B cell (primary cell): ENCODE results near the gene IBA57. TPM values are rescaled to one million over a fixed set of nuclear protein-coding genes. Genes with fewer than 3 reads are reported as not detected.

ENCODE experiments used
- ATAC-seq: fragments of 200-7000 bp; cut with Tn5 transposase; one replicate; pipeline ENCODE4 v1.10.0; 2021; ENCODE audit warnings: low read depth, mild to moderate bottlenecking, moderate number of reproducible peaks, moderate library complexity
- CTCF ChIA-PET: fragments of 350-600 bp; sonication (Branson Sonifier 250); formaldehyde crosslinking; loops from one replicate; lab custom pipeline; 2021; ENCODE audit warnings: antibody characterized with exemption, inconsistent platforms; lab: Charles Lee
- POLR2A ChIA-PET: fragments of 350-600 bp; sonication (Branson Sonifier 250); formaldehyde crosslinking; loops from one replicate; lab custom pipeline; 2021; ENCODE audit warnings: antibody characterized with exemption; lab: Charles Lee
- DNase-seq: peaks from one replicate; pipeline ENCODE4 v3.0.0; 2013
- H2AFZ ChIP-seq: 2 replicates; pipeline ENCODE4 v1.6.1; 2012; ENCODE audit warnings: mild to moderate bottlenecking, low read depth, low read length; ENCODE audit not compliant: insufficient read depth, poor library complexity, severe bottlenecking
- H3K27ac ChIP-seq, 2 donors: 1 replicate in 1 of 2; 2 replicates in 1 of 2; pipeline ENCODE4 v1.5.1; 2012 to 2013; ENCODE audit warnings: low read length in 2 of 2, mild to moderate bottlenecking in 2 of 2, moderate library complexity in 1 of 2
- H3K27me3 ChIP-seq, 4 experiments: fragments of 200-600 bp in 1 of 4; sonication (generic) in 1 of 4; replicated peaks in 1 of 4; 1 replicate in 2 of 4; 2 replicates in 2 of 4; pipeline versions ENCODE4 v1.6.1 to v1.7.0; 2013 to 2016; ENCODE audit warnings: low read length in 3 of 4, mild to moderate bottlenecking in 2 of 4, mixed read lengths in 1 of 4, moderate library complexity in 1 of 4; ENCODE audit not compliant: insufficient read depth in 4 of 4, control insufficient read depth in 3 of 4; ENCODE audit errors: control extremely low read depth in 1 of 4
- H3K36me3 ChIP-seq, 2 experiments: replicated peaks in 1 of 2; 1 replicate in 1 of 2; 2 replicates in 1 of 2; pipeline versions ENCODE4 v1.6.1 to v1.7.1; 2013; ENCODE audit warnings: low read length in 1 of 2; ENCODE audit not compliant: insufficient read depth in 2 of 2, control insufficient read depth in 1 of 2; ENCODE audit errors: control extremely low read depth in 1 of 2, extremely low read depth in 1 of 2
- H3K4me1 ChIP-seq, 2 donors: fragments of 200-600 bp in 1 of 2; sonication (generic) in 1 of 2; 1 replicate in 1 of 2; 2 replicates in 1 of 2; pipeline versions ENCODE4 v1.5.1 to v1.6.1; 2013 to 2017; ENCODE audit warnings: low read length in 2 of 2; ENCODE audit not compliant: control insufficient read depth in 2 of 2, insufficient read depth in 2 of 2
- H3K4me2 ChIP-seq: replicated peaks from 2 replicates; pipeline ENCODE3; 2012; ENCODE audit warnings: mild to moderate bottlenecking, low read depth, low read length; ENCODE audit not compliant: poor library complexity, severe bottlenecking
- H3K4me3 ChIP-seq, 5 experiments: fragments of 200-600 bp in 1 of 5; sonication (generic) in 1 of 5; 1 replicate in 3 of 5; 2 replicates in 2 of 5; pipeline versions ENCODE4 v1.5.1 to v1.7.0; 2011 to 2016; ENCODE audit warnings: low read length in 4 of 5, mild to moderate bottlenecking in 4 of 5, low read depth in 2 of 5, control low read depth in 1 of 5, moderate library complexity in 1 of 5; ENCODE audit not compliant: insufficient read depth in 1 of 5; ENCODE audit errors: control extremely low read depth in 1 of 5, extremely low read depth in 1 of 5
- H3K79me2 ChIP-seq: fragments of 200-600 bp; sonication (generic); one replicate; pipeline ENCODE4 v1.6.0; 2016; ENCODE audit warnings: low read length; ENCODE audit not compliant: control insufficient read depth, insufficient read depth
- H3K9ac ChIP-seq: fragments of 200-600 bp; sonication (generic); 2 replicates; pipeline ENCODE4 v1.6.1; 2017; ENCODE audit warnings: mild to moderate bottlenecking, low read length, moderate library complexity
- H3K9me3 ChIP-seq, 3 donors: one replicate each; pipeline versions ENCODE4 v1.6.1 to v1.7.1; 2013; ENCODE audit warnings: low read length in 2 of 3; ENCODE audit not compliant: control insufficient read depth in 2 of 3, insufficient read depth in 1 of 3; ENCODE audit errors: control extremely low read depth in 1 of 3
- H4K20me1 ChIP-seq: 2 replicates; pipeline ENCODE4 v1.6.0; 2012; ENCODE audit warnings: mild to moderate bottlenecking, low read length; ENCODE audit not compliant: insufficient read depth, control insufficient read depth, poor library complexity, severe bottlenecking
- H3K27ac Mint-ChIP-seq: one replicate; pipeline ENCODE4 v1.8.0; 2021; ENCODE audit warnings: mixed read lengths
- H3K27me3 Mint-ChIP-seq: one replicate; pipeline ENCODE4 v1.8.0; 2021; ENCODE audit warnings: mixed read lengths
- H3K4me1 Mint-ChIP-seq: one replicate; pipeline ENCODE4 v1.8.0; 2021; ENCODE audit warnings: mixed read lengths
- H3K4me3 Mint-ChIP-seq: one replicate; pipeline ENCODE4 v1.8.0; 2021; ENCODE audit warnings: mixed read lengths
- H3K9me3 Mint-ChIP-seq: one replicate; pipeline ENCODE4 v1.8.0; 2022; ENCODE audit warnings: mixed read lengths; ENCODE audit not compliant: insufficient read depth
- EZH2 ChIP-seq: IDR thresholded peaks from 2 replicates; pipeline ENCODE4 v1.6.1; 2012; ENCODE audit warnings: borderline replicate concordance, low read depth, mild to moderate bottlenecking, moderate library complexity, low read length; ENCODE audit not compliant: insufficient read depth, poor library complexity, severe bottlenecking
- WGBS: methylation state at CpG from one replicate; pipeline ENCODE4 v1.1.5; 2013; ENCODE audit warnings: missing lambda C conversion rate; ENCODE audit not compliant: insufficient coverage; 5-methylcytosine and 5-hydroxymethylcytosine counted together
- intact Hi-C: fragments of 100-400 bp; cut with micrococcal nuclease; formaldehyde crosslinking; loops from one replicate; pipeline ENCODE4 v1.10.0; 2022
- polyA plus RNA-seq: library from polyadenylated mRNA; depleted of rRNA; stranded (reverse); fragments of >200 nt; gene quantifications from 2 replicates; pipeline ENCODE4 v1.2.3, GENCODE V29; 2012
- total RNA-seq, 2 donors: library from RNA; stranded (reverse); fragments of 120-200 nt in 1 of 2; gene quantifications; 1 replicate in 1 of 2; 2 replicates in 1 of 2; pipeline versions ENCODE4 v1.2.3 to v1.2.4, GENCODE V29; 2013 to 2022
- TF ChIP-seq, protein P1 (sequence below): fragments of 200-600 bp; IDR thresholded peaks from one replicate; pipeline ENCODE4 v1.8.0; 2022; ENCODE audit warnings: antibody characterized with exemption, mild to moderate bottlenecking

IBA57 gene
- total and polyA plus RNA-seq, 2 donors (not counting 1 experiment from before 2014, with no cell fraction given), result 5.2 to 12.8 TPM

- Histone ChIP-seq H3K9me3 (peaks cover 0 to 12% (median 0%) of the 10 kb centered on the region in 3 donors), H3K4me2 (no peak overlapping the region), H2AFZ (no peak overlapping the region), H3K27me3 (no peaks in the 10 kb centered on the region), H3K27ac (no peak overlapping the region), H4K20me1 (peaks cover 33% of the 10 kb centered on the region), H3K4me3 (no peak overlapping the region), H3K4me1 (peaks cover 8 to 10% of the 10 kb centered on the region in 2 donors), H3K79me2 (peaks cover 81% of the 10 kb centered on the region), H3K36me3 (peaks cover 0 to 10% of the 10 kb centered on the region in 2 experiments), H3K9ac (no peak overlapping the region)
- ATAC-seq, result no peak
- intact Hi-C loops, result no loop called here
- H3K27ac Mint-ChIP-seq, result no peak overlapping the region
- no peak for DNase-seq
- H3K9me3 Mint-ChIP-seq, result no peaks in the 10 kb centered on the region
- ChIA-PET CTCF (interaction anchor here (1.0 to 1.8 kb wide), 2 partner anchors 40 to 48 kb away, joined by 3 to 5 read pairs; no protein-coding TSS in a partner anchor), POLR2A (no interaction called here)
- peaks cover 16% of the 10 kb centered on the region for H3K4me1 Mint-ChIP-seq
- no peaks in the 10 kb centered on the region for H3K27me3 Mint-ChIP-seq
- WGBS, result 100% methylated on average over 5 of the region's 7 CpGs
- H3K4me3 Mint-ChIP-seq, result no peak overlapping the region
- no peak for TF ChIP-seq EZH2
- TF ChIP-seq, protein P1, sequence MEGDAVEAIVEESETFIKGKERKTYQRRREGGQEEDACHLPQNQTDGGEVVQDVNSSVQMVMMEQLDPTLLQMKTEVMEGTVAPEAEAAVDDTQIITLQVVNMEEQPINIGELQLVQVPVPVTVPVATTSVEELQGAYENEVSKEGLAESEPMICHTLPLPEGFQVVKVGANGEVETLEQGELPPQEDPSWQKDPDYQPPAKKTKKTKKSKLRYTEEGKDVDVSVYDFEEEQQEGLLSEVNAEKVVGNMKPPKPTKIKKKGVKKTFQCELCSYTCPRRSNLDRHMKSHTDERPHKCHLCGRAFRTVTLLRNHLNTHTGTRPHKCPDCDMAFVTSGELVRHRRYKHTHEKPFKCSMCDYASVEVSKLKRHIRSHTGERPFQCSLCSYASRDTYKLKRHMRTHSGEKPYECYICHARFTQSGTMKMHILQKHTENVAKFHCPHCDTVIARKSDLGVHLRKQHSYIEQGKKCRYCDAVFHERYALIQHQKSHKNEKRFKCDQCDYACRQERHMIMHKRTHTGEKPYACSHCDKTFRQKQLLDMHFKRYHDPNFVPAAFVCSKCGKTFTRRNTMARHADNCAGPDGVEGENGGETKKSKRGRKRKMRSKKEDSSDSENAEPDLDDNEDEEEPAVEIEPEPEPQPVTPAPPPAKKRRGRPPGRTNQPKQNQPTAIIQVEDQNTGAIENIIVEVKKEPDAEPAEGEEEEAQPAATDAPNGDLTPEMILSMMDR, result no peak
These were observed 5.1 kb downstream of the IBA57 start for GRCh38 chr1:228170666-228171065.

GRCh38 chr1:228171221-228171891, 5.8 kb downstream of the IBA57 start:
- intact Hi-C loops, result no loop called here
- Histone ChIP-seq H2AFZ (no peak overlapping the region), H3K4me2 (no peak overlapping the region), H3K4me1 (peaks cover 6 to 8% of the 10 kb centered on the region in 2 donors), H3K36me3 (peaks cover 0 to 10% of the 10 kb centered on the region in 2 experiments), H3K27me3 (no peaks in the 10 kb centered on the region), H3K9ac (no peak overlapping the region), H3K27ac (no peak overlapping the region), H3K9me3 (peaks cover 0 to 12% (median 0%) of the 10 kb centered on the region in 3 donors), H4K20me1 (peaks cover 34% of the 10 kb centered on the region), H3K4me3 (no peak overlapping the region), H3K79me2 (peaks cover 86% of the 10 kb centered on the region)
- H3K27me3 Mint-ChIP-seq, result no peaks in the 10 kb centered on the region
- no peak overlapping the region for H3K4me3 Mint-ChIP-seq
- H3K27ac Mint-ChIP-seq, result no peak overlapping the region
- H3K4me1 Mint-ChIP-seq, result peaks cover 16% of the 10 kb centered on the region
- TF ChIP-seq EZH2, result no peak
- TF ChIP-seq, protein P1, result no peak
- ChIA-PET CTCF (interaction anchor here (1.0 kb wide), 1 partner anchor 49 kb away, joined by 3 read pairs; no protein-coding TSS in a partner anchor), POLR2A (no interaction called here)
- ATAC-seq, result no peak
- 86% methylated on average over 10 of the region's 10 CpGs for whole genome bisulfite sequencing
- H3K9me3 Mint-ChIP-seq, result no peaks in the 10 kb centered on the region
- DNase-seq, result no peak
